GM04504 (cell line): ENCODE data around the gene EMP2.

Experiments
- DNase-seq: peaks from one replicate; pipeline ENCODE4 v3.0.0-alpha.2; 2012; ENCODE audit warnings: low read depth

The EMP2 gene

GRCh38 chr16:10610499-10611184 lies 30.2 kb upstream of the EMP2 start:
- DNase-seq: no peak

- DNase-seq: no peak
Observed at GRCh38 chr16:10609402-10609774, 29.0 kb upstream of the EMP2 start.

GRCh38 chr16:10608687-10609401 lies 28.4 kb upstream of the EMP2 start:
- DNase-seq: no peak

- no peak for DNase-seq
Observed at GRCh38 chr16:10607157-10607556, 26.8 kb upstream of the EMP2 start.

GRCh38 chr16:10606607-10607006 lies 26.2 kb upstream of the EMP2 start:
- DNase-seq: no peak

GRCh38 chr16:10605636-10606035 lies 25.2 kb upstream of the EMP2 start:
- DNase-seq: no peak

- no peak for DNase-seq
Observed at GRCh38 chr16:10601444-10602408, 21.3 kb upstream of the EMP2 start.

GRCh38 chr16:10600782-10601443 lies 20.5 kb upstream of the EMP2 start:
- peak; percentile 21 for DNase-seq

- DNase-seq: no peak
Observed at GRCh38 chr16:10599626-10600025, 19.2 kb upstream of the EMP2 start.

- no peak for DNase-seq
Observed at GRCh38 chr16:10598157-10598556, 17.8 kb upstream of the EMP2 start.

GRCh38 chr16:10597187-10597601 lies 16.8 kb upstream of the EMP2 start:
- no peak for DNase-seq

- DNase-seq: no peak
Observed at GRCh38 chr16:10594312-10594950, 14.0 kb upstream of the EMP2 start.

- DNase-seq: no peak
Observed at GRCh38 chr16:10592611-10593010, 12.2 kb upstream of the EMP2 start.

GRCh38 chr16:10590342-10590741 lies 9.9 kb upstream of the EMP2 start:
- DNase-seq: no peak

- DNase-seq: no peak
Observed at GRCh38 chr16:10589109-10589508, 8.7 kb upstream of the EMP2 start.

- no peak for DNase-seq
Observed at GRCh38 chr16:10587622-10588021, 7.2 kb upstream of the EMP2 start.

GRCh38 chr16:10584981-10585438 lies 4.6 kb upstream of the EMP2 start:
- peak; percentile 44 for DNase-seq

- no peak for DNase-seq
Observed at GRCh38 chr16:10583269-10583668, 2.9 kb upstream of the EMP2 start.

- no peak for DNase-seq
Observed at GRCh38 chr16:10581507-10581906, 1.1 kb upstream of the EMP2 start.

- no peak for DNase-seq
Observed at GRCh38 chr16:10580883-10581247, 467 bp upstream of the EMP2 start.

GRCh38 chr16:10579575-10579964 lies 828 bp downstream of the EMP2 start:
- no peak for DNase-seq
